ENCODE results near the gene NFIB.

The NFIB gene

DNA sequence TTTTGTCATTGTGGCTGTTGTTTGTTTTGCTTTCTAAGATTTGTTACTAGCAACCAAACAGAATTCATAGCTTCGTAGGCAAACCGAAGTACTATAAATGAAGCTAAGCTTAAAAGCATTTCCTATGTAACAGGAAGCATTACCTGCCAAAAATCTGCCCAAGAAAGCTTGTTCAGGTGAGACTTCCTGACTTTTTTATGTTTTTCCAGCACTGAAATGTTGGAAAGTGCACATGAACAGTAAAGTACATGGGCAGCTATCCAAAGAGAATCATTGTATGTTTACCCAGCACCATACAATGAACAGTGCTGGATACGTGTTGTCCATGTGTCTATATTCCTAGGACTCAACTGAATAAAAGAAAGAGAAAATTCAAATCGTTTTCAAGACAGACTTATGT is 247.1 kb downstream of the NFIB start:
- DNase-seq (ENCODE audit: low read depth): no peak

DNA sequence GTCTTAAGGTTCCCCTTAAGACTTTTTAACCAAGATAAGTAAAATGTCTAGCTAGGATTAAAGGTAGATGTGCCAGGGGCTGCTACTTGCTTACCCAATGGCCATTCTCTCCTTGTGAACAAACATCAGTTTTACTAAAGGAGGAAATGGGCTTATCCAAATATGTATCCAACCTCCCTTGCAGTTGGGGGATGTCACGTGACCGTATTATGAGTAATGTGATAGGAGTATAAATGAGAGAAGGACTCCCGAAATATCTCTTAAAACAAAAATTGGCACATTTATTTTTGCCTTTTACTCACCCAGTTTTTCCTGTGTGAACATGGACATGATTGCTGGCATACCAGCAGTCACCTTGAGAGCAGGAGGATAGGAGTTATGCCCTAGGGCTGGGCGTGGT is 247.9 kb downstream of the NFIB start:
- DNase-seq (ENCODE audit: low read depth): no peak

DNA sequence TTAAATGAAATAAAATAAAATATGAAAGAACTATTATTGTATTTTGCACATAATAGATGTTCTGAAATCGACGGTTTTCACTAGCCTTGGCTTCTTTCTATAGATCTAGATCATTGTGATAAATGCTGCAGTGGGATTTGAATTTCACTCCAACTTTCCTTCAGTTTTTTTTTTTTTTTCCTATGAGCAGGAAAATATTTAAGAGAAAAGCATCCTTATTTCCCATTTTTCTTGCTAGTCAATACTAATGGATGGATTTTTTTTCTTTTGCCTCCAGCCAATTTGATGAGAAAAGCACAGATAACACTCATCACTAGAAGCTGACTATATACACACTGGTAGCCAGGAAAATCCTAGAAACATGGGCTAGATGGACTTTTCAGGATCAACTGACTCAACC is 249.0 kb downstream of the NFIB start:
- DNase-seq (ENCODE audit: low read depth): no peak

DNA sequence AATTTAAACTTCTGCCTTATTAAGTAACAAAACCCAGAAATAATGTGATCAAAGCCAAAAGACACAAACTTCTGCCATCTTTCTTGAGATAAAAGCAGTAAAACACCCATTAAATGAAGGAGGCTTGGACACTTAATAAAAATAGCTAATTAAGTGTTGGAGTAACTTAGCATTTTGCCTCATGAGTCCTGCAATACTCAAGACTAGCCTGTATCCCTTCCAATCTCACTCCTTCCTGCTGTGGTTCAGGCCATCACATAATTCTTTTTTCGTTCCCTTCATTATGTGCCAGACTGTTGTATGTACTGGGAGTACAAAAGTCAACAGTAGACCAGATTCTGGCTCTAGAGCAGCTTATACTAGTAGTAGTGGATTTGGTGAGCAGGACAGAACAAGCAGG is 250.2 kb downstream of the NFIB start:
- DNase-seq (ENCODE audit: low read depth): no peak

DNA sequence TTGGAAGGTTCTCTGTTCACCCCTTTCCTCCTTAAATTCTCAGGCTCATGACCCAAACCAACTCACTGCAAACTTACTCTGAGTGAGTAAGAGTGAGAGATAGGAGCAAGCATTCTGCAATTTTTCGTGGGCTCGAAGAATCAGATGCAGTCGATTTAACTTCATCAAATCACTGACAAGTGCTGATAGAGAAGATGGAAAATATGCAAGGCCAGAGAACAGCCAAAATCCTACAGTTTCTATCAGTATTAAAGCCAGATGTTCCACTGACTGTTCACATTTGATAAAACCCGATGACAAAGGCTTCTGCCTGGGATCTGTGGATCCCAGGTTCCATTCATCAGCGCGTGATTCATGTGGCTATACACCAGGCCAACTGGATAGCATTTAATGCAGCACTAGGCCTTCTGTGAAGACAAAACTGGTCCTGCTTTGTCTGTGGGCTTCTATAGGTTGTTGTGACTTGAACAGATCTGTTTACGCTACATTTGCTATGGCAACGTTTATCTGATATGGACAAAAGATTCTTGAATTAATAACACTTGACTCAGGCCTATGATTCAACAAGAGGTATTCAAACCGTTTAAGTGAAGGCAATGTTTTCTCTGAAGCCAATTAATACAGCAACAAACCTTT is 251.2 kb downstream of the NFIB start:
- no peak for DNase-seq (ENCODE audit: low read depth)

DNA sequence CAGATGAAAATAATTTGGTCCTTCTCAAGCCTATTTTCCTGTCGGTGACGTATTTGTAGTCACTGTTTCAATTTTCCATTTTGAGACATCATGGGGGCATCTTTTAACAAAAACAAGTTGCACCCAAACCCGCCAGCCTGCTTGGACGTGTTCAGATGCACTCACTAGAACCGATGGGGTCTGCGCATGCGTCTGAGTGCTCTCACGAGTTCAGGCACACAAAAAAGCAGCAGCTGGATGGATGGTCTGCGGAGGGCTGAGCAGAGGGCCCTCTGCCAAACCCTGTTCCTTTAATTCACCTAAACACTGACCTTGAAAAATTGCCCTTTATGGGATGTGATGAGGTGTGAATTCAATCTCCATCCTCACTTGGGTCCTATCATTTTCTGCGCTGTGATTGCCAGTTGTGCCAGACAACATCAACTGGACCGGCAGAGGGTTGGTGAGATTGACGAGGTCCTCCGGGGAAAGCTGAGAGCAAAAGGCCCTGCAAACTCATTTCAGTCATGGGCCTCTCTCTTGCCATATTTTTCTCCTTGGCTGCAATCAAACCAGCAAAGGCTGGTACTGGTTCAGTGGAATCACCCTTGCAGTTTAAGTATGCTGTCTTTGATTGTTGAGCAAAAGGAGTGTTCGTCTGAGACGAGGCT is 251.9 kb downstream of the NFIB start:
- no peak for DNase-seq (ENCODE audit: low read depth)

DNA sequence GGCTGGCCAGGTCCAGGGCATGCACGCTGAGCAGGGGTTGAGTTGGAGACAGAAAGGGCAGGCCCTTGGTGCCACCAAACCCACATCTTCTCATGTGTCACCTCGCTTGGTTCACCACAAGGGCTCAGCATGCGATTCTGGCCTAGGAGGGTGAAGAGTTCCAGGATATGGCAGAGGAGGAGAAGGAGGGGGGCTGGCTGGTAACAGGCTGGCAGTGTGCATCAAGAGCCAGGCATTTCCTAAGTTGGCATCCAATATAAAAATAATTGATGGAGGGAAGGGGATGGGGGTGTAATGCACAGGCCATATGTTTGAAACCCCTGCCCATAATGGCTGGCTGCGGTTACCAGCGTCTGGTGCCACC is 255.6 kb downstream of the NFIB start:
- no peak for DNase-seq (ENCODE audit: low read depth)

DNA sequence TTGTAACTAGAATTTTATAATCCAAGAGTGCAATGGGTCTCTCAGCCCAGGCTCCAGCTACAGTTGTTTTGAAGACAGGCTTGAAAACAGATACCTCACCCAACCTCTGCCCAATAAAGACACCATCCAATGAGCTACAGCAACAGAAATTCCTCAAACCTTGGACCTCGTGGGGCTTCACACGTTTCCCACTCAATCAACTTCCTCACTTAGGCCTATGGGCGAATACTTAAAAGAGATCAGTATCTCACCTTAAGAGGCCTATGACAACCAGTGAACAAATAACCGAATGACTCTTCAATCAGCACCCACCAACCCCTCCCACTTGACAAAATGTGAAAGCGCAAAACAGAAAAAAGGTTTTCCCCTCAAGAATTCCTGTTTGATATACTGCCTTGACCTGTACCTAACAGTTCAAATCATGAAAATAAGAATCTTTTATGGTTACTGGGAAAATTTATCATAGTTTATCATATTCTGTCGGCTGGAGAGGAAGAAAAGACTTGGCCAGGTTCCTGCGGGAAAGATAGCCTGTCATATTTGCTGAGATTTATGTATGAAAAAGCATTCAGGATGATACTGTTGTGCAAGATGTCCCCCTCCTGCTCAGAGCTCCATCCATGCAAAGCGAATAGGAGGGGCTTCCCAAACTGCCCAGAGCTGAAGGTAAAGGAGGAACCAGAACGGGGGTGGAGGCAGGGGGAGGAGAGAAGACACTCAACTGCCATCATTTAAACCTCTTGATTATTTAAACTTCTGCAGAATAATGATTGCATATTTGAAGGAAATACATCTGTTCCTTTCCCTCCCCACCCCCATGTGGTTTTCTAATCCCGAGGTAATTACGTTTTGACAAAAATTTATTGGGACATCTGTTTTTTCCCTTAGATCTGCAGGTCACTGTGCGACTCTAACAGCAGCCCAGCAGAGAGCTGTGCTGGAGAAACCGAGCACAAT is 256.3 kb downstream of the NFIB start:
- no peak for DNase-seq (ENCODE audit: low read depth)

DNA sequence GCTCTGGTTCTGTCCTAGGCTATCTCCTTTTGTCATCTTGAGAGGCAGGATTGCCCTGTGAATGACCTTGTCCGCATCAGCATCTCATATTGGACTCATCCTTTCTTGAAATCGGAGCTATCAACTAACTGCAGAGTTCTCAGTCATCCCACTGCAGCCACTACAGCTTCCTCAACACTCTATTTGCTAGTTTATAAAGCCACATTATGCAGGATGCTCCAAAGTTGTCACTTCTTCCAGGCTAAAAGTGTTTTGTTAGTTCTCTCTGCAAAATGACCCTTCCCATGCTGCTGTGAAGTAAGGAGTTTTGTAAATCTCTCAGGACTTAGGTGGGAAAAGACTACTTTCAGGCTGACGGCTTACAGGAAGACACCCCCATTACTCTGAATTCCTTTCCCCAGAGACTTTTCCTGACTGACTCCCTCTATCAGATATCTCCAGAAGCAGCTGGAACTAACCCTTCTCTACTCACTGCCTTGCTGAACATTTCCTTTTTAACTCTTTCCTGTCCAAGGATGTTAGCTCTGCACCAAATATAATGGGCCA is 257.6 kb downstream of the NFIB start:
- no peak for DNase-seq (ENCODE audit: low read depth)

DNA sequence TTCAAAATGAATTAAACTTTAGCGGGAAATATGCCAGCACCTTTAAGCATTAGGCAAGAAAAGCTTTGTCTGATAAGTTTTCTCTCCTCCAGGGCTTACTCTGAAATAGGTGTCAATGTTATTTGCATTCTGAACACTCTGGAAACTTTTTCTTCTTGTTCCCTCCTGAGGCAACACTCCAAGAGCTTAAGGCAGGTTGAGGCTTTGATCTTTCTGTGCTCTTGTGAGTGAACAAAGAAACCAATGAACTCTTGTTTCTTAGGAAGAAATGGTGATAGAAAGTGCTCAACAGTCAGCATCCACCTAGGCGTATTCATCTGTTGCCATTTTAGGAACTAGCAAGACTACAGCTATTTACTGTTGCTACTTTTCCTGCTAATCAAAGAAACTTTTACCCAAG is 259.8 kb downstream of the NFIB start:
- no peak for DNase-seq (ENCODE audit: low read depth)

DNA sequence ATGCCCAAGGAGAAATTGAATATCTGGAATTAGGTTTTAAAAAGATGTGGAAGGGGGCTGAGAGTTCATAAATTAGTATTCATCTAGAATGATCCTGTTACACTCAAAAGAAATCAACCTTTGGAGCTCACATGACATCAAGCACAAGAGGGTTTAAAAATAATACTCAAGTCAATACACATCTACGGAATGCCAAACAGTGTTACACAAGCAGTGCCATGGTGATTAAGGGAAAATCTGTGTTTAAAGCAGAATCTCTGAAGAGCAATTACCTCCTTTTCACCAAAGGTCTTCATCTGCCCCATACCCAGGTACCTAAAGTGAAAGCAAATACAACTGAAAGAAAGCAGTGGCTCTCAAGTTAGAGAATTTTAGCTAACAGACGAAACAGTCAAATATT is 261.6 kb downstream of the NFIB start:
- DNase-seq (ENCODE audit: low read depth): no peak

DNA sequence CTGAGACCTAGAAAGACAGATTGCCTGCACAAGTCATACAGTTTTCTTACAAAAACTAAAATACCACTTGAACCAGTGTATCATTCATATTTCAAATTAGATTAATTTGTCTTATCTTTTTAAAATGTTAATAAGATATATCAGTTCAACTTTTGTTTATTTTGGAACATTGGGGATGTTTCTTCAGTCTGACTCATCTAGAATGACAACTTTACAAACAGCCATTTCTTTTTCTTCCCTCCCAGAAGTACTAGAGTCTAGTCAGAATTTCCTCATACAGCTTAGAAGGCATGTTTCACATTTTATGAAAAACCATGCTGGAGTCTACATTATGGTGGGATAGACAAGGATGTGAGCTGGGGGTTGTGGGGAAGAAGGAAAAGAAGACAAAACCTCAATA is 262.5 kb downstream of the NFIB start:
- DNase-seq (ENCODE audit: low read depth): no peak

DNA sequence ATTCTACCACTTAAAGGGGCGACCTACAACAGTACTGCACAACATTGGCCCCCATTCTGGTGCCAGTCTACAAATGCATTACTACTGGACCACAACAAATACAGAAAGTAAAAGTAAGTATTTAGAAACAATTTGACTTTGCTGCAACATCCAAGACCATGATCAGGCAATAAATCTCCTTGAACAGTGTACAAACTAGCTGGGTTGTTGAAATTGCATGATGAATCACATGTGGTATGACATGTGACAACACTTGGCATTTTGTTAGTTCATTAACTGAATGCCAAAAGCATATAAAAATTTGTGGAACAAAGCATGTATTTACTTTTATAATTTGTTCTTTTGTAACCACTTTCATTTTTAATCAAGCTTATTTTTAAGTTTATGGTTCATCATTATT is 270.5 kb downstream of the NFIB start:
- no peak for DNase-seq (ENCODE audit: low read depth)

DNA sequence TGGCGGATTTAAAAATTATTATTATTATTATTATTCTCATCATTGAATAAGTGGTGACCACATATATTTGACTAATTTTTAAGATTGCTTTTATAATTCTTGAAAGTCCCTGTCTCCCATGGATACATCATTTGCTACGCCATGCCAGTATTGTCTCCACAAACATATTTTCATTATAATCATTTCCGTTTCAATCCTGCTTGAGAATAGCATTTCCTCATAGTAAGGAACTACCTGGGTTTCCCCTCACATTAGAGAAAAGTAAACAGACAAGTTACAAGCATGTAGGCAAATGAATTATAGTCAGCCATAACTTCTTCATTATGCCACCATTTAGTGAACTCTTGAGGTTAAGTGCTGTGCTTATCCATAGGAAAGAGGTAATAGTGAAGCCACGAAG is 276.6 kb downstream of the NFIB start:
- DNase-seq (ENCODE audit: low read depth): no peak

DNA sequence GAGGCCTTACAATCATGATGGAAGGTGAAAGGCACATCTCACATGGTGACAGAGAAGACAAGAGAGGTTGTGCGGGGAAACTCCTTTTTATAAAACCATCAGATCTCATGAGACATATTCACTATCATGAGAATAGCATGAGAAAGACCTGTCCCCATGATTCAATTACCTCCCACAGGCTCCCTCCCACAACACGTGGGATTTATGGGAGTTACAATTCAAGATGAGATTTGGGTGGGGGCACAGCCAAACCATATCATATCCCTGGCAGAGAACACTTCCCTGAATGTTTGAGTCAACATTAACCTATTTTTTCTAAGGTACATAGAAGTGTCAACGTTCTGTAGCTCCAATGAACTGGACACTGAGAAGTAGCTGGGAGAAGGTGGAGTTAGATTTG is 280.9 kb downstream of the NFIB start:
- DNase-seq (ENCODE audit: low read depth): no peak
